HL-60/S4 treated with phorbol 12-myristate 13-acetate at 8.2 ng/mL for 4 days and 3 days (cell line): ENCODE data around the gene STK17A.

Experiments
- in situ Hi-C: fragments of 300-500 bp; cut with MboI; formaldehyde crosslinking; loops from 2 replicates; pipeline ENCODE4 v1.15.0; 2022; ENCODE audit warnings: low sequenced_read_pairs

STK17A gene

DNA sequence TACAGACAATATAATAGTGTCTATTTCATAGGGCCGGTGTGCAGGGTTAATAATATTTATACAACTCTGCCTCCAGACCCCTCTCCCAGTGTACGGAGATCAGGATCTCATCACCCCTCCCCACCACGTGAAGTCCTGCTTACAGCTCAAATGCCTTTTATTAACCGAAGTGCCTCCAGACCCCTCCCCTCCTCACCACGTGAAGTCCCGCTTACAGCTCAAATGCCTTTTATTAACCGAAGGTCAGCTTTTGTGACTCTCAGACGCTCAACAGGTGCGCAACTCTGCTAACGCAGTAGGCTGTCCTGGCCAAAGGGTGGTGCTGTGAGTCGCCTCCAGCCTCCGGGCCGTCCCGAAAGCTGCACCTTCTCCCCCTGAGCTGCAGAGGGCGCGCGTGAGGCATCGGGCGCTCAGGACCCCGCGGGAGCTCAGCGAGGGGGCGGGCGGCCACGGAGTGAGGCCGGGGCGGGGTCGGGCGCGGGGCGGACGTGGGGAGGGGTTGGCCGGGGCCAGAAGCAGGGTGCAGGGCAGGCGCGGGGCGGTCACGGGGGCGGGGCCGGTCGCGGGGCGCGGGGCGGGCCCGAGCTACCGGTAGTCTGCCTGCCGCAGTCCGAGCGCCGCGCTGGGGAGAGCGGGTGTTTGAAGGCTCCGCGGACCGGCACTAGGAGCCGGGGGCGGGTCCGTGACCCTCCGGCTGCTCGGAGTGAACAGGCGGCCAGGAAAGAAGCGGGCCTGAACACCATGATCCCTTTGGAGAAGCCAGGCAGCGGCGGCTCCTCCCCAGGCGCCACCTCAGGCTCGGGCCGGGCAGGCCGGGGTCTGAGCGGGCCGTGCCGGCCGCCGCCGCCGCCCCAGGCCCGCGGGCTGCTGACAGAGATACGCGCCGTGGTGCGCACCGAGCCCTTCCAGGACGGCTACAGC lies at the start of gene STK17A:
STK17A (plus strand) TSS at position 606 of the 921 bp plus-strand sequence; CDS start at position 742, 136 bp downstream.
- in situ Hi-C loops, result loop anchor here (25.0 kb wide), 1 partner anchor 130 kb away; no protein-coding TSS in a partner anchor

DNA sequence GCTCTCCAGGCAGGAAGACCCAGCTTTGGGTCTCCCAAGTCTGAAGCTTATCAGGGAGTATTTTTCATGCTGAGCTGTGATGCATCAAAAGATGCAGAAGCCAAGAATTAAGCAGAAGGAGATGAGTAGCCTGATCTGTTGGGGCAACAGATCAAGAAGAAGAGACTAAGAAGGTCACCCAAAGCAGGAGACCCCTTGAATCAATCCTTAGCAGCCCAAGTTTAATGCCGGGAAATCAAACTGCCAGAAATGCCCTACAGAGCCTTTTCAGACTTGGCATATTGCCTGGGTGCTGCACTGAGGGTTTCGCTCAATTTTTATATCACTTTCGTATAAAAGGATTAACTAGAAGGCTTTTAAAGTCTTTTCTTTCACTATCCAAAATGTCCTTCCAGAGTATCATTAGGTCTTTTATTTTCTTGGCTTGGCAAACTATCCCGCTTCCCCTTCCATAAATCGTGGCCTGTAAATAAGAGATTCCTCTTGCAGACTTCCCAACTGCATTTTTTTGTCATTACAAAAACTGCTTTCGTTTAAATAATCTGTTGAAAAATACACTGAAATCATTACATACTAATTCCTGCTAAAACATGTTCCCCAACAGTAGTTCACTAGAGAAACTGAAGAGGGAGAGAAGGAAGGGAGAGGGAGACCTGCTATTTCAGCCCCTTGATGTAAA lies 49.0 kb upstream of the STK17A start:
- in situ Hi-C loops, result no loop called here

DNA sequence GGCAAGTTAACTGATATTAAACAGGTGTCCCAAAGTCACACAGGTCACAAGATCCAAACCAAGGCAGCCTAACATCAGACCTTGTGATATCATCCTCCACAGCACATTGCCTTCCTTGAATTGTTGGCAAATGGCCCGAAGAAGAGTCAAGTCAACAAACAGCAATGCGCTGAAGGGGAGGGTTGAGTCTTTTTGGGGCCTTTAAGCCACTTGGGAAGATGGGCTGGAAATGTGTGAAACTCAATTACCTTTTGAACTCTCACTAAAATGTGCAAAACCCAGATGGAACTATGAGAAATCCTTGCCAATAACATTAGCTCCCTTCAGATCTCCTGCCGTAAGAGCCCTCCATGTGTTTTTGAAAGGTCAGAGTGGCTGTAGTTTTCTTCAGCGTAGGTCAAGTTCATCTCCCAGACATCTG lies 47.9 kb upstream of the STK17A start:
- in situ Hi-C loops, result no loop called here

DNA sequence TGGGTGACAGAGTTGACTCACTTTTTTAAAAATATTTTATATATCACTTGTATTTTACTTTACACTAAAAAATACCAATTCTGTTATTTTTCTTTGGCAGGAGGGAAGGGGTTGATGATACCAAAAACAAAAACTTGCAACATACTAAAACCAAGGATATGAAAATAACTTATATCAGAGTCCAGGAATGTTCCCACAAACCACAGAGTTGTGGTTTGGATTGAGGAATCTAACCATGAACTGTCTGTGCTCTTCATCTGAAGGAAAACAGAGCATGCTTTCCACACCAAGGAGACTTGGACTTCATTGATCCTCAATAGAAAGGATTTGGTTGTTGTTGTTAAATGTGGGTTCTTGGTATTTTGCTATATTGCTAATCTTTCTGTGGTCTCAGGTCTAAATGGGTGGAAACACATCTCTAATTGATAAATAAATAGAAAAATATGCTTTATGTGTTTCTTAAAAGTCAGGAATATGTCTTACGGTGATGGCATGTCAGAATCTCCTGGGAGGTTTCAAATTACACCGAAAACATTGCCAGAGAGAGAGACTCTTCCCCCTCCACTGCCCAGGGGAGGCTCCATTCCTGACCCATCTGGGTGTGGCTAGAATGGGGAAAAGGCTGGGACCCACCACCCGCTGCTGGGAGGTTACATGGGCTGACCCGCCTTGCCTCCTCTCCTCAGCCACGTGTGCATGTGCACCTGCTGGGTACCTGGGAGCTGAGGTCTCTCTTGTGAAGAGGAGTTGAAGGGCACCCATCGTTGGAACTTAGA lies 46.9 kb upstream of the STK17A start:
- in situ Hi-C loops, result no loop called here

DNA sequence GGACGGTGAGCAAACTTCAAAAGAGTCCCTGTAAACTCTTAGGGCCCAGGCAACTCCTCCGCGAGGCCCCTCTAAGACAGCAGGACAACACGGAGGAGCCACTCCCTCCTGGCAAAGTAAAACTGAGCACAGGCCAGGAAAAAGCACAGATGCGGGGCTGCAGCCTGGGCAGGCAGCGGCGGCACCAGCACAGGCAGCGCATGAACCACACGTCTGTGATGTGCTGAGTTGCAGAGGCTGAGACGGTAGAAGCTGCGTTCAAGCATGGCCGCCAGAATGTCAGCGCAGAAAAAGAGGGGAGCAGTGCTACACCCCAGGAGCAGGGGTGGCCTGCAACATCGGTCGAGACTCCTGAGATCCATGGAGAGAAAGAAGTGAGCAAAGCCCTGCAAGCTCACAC lies 46.1 kb upstream of the STK17A start:
- in situ Hi-C loops, result no loop called here

DNA sequence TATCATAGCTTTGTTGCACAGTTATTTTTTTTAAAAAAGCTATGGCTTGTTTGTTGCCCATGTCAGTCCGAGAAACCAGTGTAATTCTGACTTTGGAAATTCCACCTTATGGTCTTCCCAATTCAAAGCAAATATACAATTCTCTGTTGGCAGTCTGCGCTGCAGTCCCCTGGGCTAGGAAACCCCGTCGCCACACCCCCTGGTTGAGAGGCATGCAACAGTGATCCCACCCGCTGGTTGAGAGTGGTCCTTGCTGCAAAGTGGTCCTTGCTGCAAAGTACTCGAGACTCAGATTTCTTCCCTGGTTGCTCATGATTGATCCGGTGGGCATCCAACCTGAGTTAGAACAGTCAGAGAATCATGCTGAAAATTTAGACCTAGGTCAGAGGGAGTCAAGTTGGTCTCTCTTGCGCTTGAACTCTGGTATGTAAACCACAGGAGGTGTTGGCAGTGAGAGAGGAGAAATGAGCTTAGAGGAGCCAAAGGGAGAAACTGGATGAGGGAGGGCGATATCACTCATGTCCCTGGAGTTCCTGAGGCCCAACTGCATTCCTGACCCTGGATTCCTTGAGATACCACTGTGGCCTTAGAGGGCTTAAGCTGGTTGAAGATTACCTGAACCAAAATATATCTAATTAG lies 45.0 kb upstream of the STK17A start:
- in situ Hi-C loops, result no loop called here

DNA sequence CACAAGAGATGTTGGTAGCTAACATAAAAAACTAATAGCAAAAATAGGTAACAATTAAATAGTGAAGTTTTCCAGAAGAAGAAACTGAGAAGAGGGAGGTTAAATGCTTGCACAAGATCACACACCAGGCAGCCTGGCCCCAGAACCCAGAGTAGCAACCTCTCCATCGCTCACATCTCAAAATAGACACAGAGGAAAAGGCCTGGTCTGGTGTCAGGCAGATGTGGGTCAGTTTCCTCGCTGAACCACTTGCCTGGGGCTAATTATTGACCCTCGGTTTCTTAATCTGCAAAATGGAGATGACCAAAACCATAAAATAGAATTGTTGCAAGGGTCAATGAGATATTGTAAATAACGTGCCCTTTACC lies 44.5 kb upstream of the STK17A start:
- in situ Hi-C loops, result no loop called here

DNA sequence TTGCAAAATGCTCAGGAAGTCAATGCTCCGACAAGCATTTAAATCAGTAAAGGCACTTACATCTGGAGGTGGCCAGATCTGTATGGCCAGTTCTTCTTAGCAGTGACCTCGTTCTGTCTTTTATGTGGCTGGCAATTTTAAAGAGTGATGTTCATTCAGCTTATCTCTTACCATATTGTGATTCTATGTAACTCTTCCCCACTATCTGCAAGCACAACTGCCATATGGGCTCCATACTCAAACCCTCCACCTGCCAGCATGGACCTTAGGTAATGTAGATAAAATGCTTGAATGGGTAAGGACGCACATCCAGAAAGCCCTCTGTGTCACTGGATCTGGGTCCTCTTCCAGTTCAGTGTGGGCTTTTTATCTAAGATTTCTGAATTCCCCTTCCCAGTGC lies 42.4 kb upstream of the STK17A start:
- in situ Hi-C loops, result no loop called here

DNA sequence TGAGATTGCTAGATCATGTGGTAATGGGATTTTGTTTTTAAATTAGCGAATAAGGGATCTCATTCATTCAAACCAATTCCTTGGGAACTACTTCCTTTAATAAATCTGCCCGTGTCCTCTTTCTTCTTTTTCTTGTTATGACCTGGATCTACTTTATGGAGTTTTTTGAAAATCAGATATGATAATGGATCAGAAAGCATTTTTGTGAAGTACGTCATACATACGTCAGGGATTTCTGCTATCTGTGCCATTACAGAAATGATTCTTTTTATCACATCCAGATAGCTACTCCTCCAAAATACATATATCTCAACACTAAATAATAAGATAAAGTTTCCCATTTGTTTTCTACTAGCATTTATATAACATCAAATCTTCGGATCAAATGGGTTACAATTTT lies 40.2 kb upstream of the STK17A start:
- in situ Hi-C loops, result no loop called here

DNA sequence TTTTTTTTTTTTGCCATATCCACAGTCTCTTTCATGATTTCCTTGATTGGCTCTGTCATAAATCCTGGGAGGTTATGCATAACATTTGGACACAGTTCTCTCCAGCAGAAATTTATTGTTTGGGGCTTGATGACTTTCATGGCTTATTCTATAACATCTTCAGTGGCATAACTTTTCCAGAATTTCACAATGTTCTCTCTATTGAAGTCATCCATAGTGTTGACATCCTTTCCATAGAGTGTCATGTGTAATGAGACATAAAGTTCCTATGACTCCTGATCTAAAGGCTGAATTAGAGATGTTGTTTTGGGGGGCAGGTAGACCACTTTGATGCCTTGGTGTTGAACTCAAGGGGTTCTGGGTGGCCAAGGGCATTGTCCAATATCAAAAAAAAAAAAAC lies 36.7 kb upstream of the STK17A start:
- in situ Hi-C loops, result no loop called here

DNA sequence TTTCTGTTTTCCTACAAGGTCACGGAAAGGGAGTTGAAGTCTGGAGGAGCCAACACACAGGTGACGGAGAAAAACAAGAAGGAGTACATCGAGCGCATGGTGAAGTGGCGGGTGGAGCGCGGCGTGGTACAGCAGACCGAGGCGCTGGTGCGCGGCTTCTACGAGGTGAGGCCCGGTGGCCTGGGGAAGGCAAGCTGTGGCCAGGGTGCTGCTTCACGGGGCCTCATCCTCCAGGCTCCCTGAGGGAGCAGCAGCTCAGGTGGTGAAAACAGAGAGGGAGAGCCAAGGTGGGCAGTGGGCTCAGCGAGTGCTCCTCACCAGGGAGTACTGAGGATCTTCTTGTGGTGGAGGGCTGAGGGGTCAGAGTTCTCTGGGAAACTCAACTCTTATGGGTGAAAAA lies 32.5 kb upstream of the STK17A start:
- in situ Hi-C loops, result no loop called here

DNA sequence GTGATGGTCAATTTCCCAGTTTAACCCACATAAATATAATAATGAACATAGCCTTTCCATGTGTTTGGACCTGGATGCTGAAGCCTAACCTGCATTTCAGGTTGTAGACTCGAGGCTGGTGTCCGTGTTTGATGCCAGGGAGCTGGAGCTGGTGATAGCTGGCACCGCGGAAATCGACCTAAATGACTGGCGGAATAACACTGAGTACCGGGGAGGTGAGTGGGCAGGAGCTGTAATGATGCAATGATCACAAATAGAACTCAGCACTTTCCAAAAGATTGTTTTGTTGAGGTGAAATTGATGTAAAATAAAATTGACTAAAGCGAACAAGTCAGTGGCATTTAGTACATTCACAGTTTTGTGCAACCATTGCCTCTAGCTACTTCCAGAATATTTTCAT lies 30.8 kb upstream of the STK17A start:
- in situ Hi-C loops, result no loop called here

DNA sequence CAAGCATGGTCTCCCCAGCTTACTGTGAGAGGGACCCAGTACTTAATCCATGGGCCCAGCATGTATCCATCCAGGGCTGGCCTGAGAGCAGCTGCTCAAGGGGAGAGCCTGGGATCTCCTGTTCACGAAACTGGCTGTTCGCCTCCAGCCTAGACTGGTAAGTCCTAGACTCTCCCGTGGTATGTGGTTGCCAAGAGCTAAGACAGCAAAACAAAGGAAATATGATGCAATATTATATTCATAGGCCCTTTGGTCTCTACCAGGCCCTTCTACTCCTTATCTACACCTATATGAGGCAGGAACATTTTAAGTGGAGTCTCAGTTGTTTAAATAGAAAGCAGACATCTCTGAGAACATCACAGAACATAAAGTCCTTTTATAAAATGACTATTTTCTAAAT lies 28.9 kb upstream of the STK17A start:
- in situ Hi-C loops, result no loop called here

DNA sequence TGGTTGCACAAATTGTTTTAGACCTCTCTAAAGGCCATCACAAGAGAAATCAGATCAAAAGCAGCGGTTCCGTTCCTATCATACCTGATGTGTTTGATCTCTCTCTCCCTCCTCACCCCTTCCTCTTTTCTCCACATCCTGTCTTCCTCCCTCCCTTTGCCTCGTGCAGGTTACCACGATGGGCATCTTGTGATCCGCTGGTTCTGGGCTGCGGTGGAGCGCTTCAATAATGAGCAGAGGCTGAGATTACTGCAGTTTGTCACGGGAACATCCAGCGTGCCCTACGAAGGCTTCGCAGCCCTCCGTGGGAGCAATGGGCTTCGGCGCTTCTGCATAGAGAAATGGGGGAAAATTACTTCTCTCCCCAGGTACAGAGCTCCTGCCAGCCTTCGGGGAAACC lies 28.5 kb upstream of the STK17A start:
- in situ Hi-C loops, result no loop called here

DNA sequence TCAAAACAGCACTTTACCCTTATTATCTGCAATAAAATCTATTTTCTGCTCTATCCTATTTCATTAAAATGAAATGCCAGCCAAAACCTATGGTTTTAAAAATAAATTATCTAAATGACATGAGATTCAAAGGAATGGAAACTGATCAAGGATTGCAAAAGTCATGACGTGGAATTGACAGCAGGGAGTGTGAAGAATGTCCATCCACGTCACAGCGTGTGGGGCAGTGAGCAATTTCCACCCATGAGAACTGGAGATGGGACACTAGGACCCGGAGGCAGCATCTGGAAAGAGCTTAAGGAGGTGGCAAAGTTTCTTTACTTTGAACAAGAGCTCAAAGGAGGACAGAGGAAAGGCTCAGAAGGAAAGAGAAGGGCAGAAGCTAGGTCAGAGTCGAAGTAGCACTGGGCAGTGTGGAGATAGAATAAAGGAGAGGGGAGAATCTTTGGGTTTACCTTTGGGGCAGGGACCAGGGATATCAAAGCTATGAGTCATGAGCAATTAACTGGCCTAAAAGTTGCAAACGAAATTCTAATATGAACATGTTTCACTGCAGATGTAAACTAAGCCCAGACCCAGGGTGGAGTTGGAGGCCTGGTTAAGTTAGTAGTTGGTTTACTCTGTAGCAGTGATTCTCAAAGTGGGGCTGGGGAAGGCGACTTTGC lies 24.9 kb upstream of the STK17A start:
- in situ Hi-C loops, result no loop called here

DNA sequence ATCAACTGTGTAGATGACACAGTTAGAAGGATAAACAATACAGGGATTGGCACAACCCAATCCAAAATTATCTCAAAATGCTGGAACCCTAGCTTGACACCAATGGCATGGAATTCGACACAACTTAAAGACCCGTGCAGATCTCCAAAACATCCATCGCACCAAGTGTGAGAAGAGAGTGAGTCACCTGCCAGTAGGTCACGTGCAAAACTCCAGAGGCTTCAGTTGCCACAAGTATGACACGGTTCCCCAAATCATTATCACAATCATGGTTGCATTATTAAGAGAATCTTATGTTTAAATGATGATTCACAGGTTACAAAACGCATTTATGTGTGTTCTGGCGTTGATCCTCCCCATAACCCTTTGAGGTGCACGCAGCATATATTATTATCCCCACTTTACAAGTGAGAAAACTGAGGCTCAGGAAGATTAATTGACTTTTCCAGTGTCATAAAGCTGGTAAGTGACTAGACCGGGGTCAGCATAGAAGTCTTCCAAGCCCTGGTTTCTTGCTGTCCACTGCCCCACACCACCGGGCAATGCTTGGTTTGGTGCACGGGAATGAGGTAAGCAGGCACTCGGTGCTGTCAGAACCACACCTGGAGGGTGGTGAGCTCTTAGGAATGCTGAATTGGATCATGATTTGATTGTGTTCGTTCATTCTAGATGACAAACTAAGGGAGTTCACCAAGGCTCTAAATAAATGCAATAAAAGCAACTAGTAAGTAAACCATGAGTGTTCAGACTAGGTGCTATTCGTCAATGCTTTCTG lies 23.6 kb upstream of the STK17A start:
- in situ Hi-C loops, result no loop called here

DNA sequence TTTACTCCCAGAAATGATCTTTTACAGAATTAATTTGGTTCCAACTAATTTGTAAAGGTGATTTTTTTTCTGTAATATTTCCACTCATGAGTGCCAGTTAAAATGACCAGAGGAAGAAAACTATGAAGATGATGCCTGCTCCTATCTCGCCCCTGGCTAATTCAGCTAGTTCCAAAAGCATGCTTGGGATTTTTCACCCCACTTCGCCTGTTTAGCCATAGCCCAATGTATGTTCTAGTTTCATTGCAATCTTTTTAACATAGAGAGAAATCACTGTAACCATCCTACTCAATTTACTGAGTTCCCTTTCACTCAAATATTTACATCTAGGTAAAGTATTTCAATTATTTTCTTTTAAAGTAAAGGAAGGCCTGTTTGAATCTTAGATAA lies 23.0 kb upstream of the STK17A start:
- in situ Hi-C loops, result no loop called here

DNA sequence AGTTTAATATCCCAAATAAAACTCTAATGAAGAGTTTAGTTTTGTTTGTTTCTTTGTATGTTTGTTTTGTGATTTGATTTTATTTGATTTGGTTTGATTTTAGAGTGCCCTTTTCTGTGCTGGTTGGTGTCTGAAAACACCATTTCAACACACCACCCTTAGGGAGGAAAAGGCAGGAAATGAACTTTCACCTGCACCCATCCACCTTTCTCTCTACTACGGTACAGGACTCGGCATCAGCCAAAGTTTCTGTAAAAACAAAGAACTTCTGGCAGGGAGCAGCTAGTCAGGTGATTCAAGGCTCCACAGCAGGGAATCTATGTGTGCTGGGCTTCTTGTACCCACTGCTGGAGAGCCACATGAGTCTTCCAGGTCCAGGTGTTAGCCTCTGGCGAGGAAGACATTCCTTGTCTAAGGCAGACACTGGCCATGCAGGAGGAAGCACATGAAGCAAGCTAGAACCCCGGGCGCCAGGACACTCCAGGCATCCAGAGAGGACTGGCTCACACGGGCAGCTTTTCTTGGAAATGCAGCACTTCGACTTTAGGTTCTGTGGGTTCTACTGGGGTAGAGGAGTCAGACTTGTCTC lies 22.1 kb upstream of the STK17A start:
- in situ Hi-C loops, result no loop called here

DNA sequence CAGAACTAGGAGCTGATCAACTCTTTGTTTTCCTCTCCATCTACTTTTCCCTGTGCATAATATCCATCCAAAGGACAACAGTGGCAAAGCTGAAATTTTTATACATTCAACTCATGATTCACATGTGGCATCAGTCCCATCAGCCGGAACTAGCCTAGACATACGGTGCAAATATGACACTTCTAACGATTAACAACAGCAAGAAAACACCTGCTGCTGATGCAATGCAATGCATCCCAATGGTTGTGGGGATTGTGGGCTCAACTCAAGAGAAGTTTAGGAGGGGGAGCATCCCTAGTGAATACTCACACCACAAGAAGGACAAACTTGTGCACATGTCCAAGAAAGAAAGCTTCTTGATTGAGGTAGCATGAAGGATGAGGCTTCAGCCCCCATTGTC lies 20.5 kb upstream of the STK17A start:
- in situ Hi-C loops, result no loop called here
